Measurements from ENCODE around the gene EML1.

EML1 gene

DNA sequence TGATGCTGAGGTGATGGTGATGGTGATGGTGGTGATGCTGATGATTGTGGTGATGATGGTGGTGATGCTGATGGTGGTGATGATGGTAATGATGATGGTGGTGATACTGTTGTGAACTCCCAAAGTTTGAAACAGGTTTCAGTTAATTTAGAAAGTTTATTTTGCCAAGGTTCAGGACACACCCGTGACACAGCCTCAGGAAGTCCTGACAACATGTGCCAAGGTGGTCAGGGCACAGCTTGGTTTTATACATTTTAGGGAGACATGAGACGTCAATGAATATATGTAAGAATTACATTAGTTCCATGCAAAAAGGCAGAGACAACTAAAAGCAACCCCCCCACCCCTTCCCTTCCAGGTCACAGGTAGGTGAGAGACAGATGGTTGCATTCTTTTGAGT is 159.2 kb downstream of the EML1 start:
- no peaks in the 10 kb centered on the region; a peak in 1 of 22 replicates for H4K20me1 ChIP-seq
- H3K9me3 ChIP-seq (replicated peaks in 1 of 11), result no peaks in the 10 kb centered on the region
- peaks cover 17 to 54% (median 35%) of the 10 kb centered on the region in 10 experiments for H3K4me1 ChIP-seq
- no peaks in the 10 kb centered on the region; a peak in 1 of 22 replicates for H3K27me3 ChIP-seq
- H3K4me3 ChIP-seq, result no peak overlapping the region
- H3K27ac ChIP-seq, result no peak overlapping the region
- H3K9ac ChIP-seq, result no peak overlapping the region
- TF ChIP-seq Cebpa-rat (IDR thresholded peaks at IDR 0.05), result no peak
- H3K36me3 ChIP-seq, result no peaks in the 10 kb centered on the region
- no peak overlapping the region for H3K4me2 ChIP-seq

DNA sequence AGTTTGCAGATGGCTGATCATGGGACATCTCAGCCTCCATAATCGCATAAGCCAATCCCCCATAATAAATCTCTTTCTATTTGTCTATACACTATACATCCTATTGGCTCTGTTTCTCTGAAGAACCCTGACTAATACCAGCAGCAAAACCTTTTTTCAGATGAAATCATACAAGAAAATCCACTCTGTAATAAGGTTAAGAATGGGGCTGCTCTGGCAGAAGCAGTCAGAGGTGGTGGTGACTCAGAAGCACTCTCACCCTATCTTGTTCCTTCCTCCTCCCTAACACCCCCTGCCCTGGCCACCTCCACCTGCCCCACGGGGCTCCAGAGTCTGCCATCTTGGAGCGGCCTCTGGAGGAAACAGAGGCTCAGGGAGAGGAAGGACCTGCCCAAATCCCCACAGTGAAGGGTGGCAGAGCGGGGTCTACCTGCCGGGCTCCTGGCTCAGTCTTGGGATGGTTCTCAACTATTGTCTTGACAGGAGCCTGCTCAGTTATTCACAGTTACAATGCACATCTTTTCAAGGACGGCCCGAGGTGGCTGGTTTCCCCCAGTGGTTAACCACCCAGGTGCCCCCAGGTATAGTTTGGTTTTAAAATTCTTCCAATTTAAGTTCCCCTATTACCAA is 162.7 kb downstream of the EML1 start:
- no peak overlapping the region for H3K9ac ChIP-seq
- H3K27me3 ChIP-seq, result no peaks in the 10 kb centered on the region; a peak in 1 of 22 replicates
- no peak for TF ChIP-seq Cebpa-rat (IDR thresholded peaks at IDR 0.05)
- peaks cover 0 to 10% (median 3%) of the 10 kb centered on the region in 11 experiments; a peak in 6 of 22 replicates for H3K9me3 ChIP-seq (replicated peaks in 1 of 11)
- peaks cover 12 to 56% (median 35%) of the 10 kb centered on the region in 10 experiments; a peak in 19 of 20 replicates for H3K4me1 ChIP-seq
- no peak overlapping the region for H3K27ac ChIP-seq
- no peaks in the 10 kb centered on the region for H4K20me1 ChIP-seq
- no peaks in the 10 kb centered on the region for H3K36me3 ChIP-seq
- H3K4me2 ChIP-seq, result peak overlapping the region in 9 of 11 experiments; percentile 10 to 64 (median 41); a peak in 10 of 22 replicates
- no peak overlapping the region for H3K4me3 ChIP-seq

DNA sequence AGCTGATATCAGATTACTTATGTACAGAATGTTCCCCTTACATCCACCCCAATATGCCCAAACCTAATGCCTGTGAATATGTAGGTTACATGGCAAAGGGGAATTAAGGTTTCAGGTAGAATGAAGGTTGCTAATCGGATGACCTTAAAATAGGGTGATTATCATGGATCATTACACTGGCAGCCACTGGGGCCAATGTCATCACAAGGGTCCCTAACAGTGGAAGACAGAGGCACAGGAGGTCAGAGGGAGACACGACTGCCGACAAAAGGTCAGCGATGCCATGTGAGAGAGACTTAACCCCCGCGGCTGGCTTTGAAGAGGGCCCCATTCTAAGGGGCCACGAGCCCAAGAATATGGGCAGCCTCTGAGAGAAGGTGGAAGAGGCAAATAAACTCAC is 165.2 kb downstream of the EML1 start:
- H3K36me3 ChIP-seq, result no peaks in the 10 kb centered on the region
- no peak for TF ChIP-seq Cebpa-rat (IDR thresholded peaks at IDR 0.05)
- H3K9me3 ChIP-seq (replicated peaks in 1 of 11), result peaks cover 0 to 14% (median 3%) of the 10 kb centered on the region in 11 experiments; a peak in 6 of 22 replicates
- H3K27me3 ChIP-seq, result no peaks in the 10 kb centered on the region; a peak in 1 of 22 replicates
- no peaks in the 10 kb centered on the region for H4K20me1 ChIP-seq
- peak overlapping the region in 3 of 11 experiments; percentile 19 to 24 (median 24); a peak in 2 of 22 replicates for H3K4me2 ChIP-seq
- H3K4me3 ChIP-seq, result no peak overlapping the region
- no peak overlapping the region for H3K27ac ChIP-seq
- H3K4me1 ChIP-seq, result peaks cover 6 to 46% (median 29%) of the 10 kb centered on the region in 10 experiments; a peak in 19 of 20 replicates
- no peak overlapping the region for H3K9ac ChIP-seq

- TF ChIP-seq Cebpa-rat (IDR thresholded peaks at IDR 0.05), result no peak
- no peaks in the 10 kb centered on the region for H3K36me3 ChIP-seq
- no peaks in the 10 kb centered on the region for H3K27me3 ChIP-seq
- H3K4me3 ChIP-seq, result no peak overlapping the region
- no peak overlapping the region for H3K27ac ChIP-seq
- H3K4me1 ChIP-seq, result peaks cover 0 to 17% (median 2%) of the 10 kb centered on the region in 10 experiments; a peak in 5 of 20 replicates
- H4K20me1 ChIP-seq, result no peaks in the 10 kb centered on the region
- H3K9ac ChIP-seq, result no peak overlapping the region
- peaks cover 0 to 14% (median 3%) of the 10 kb centered on the region in 11 experiments; a peak in 6 of 22 replicates for H3K9me3 ChIP-seq (replicated peaks in 1 of 11)
- peak overlapping the region in 1 of 11 experiments; percentile 18; a peak in 1 of 22 replicates for H3K4me2 ChIP-seq
These were observed 168.8 kb downstream of the EML1 start for GRCh38 chr14:99961826-99962518.

GRCh38 chr14:99964979-99965378 is 171.8 kb downstream of the EML1 start:
- H3K9ac ChIP-seq, result no peak overlapping the region
- 0 out of 20 replicates have a peak, but pooled peaks cover 0 to 3% (median 0%) of the 10 kb centered on the region in 10 experiments for H3K4me1 ChIP-seq
- no peak overlapping the region for H3K27ac ChIP-seq
- no peak overlapping the region for H3K4me3 ChIP-seq
- peaks cover 0 to 13% (median under 1%) of the 10 kb centered on the region in 11 experiments; a peak in 5 of 22 replicates for H3K9me3 ChIP-seq (replicated peaks in 1 of 11)
- no peak overlapping the region for H3K4me2 ChIP-seq
- TF ChIP-seq Cebpa-rat (IDR thresholded peaks at IDR 0.05), result no peak
- no peaks in the 10 kb centered on the region for H4K20me1 ChIP-seq
- H3K27me3 ChIP-seq, result no peaks in the 10 kb centered on the region
- H3K36me3 ChIP-seq, result no peaks in the 10 kb centered on the region

GRCh38 chr14:99966037-99966835 is 173.0 kb downstream of the EML1 start:
- Histone ChIP-seq H3K4me1 (peaks cover 0 to 3% (median 0%) of the 10 kb centered on the region in 10 experiments; a peak in 1 of 20 replicates), H3K36me3 (no peaks in the 10 kb centered on the region), H3K9me3 (replicated peaks in 1 of 11) (0 out of 22 replicates have a peak, but pooled peaks cover 0 to 4% (median 0%) of the 10 kb centered on the region in 11 experiments), H4K20me1 (no peaks in the 10 kb centered on the region), H3K9ac (no peak overlapping the region), H3K4me2 (no peak overlapping the region), H3K27me3 (no peaks in the 10 kb centered on the region), H3K27ac (no peak overlapping the region), H3K4me3 (no peak overlapping the region)
- TF ChIP-seq Cebpa-rat (IDR thresholded peaks at IDR 0.05), result no peak

- no peak overlapping the region for H3K4me3 ChIP-seq
- no peaks in the 10 kb centered on the region for H3K36me3 ChIP-seq
- no peaks in the 10 kb centered on the region for H4K20me1 ChIP-seq
- H3K27ac ChIP-seq, result no peak overlapping the region
- H3K9me3 ChIP-seq (replicated peaks in 1 of 11), result 0 out of 22 replicates have a peak, but pooled peaks cover 0 to 4% (median 0%) of the 10 kb centered on the region in 11 experiments
- no peak overlapping the region for H3K9ac ChIP-seq
- TF ChIP-seq Cebpa-rat (IDR thresholded peaks at IDR 0.05), result no peak
- H3K4me1 ChIP-seq, result peaks cover 0 to 3% (median 0%) of the 10 kb centered on the region in 10 experiments; a peak in 1 of 20 replicates
- no peak overlapping the region for H3K4me2 ChIP-seq
- no peaks in the 10 kb centered on the region for H3K27me3 ChIP-seq
These were observed 173.7 kb downstream of the EML1 start for GRCh38 chr14:99966912-99967311.

GRCh38 chr14:99968191-99968920 is 175.1 kb downstream of the EML1 start:
- no peaks in the 10 kb centered on the region for H3K36me3 ChIP-seq
- peaks cover 0 to 5% (median 0%) of the 10 kb centered on the region in 11 experiments; a peak in 1 of 22 replicates for H4K20me1 ChIP-seq
- no peak overlapping the region for H3K4me3 ChIP-seq
- H3K9ac ChIP-seq, result no peak overlapping the region
- H3K4me1 ChIP-seq, result peaks cover 4 to 8% (median 6%) of the 10 kb centered on the region in 10 experiments; a peak in 14 of 20 replicates
- TF ChIP-seq Cebpa-rat (IDR thresholded peaks at IDR 0.05), result no peak
- H3K27me3 ChIP-seq, result no peaks in the 10 kb centered on the region
- H3K4me2 ChIP-seq, result no peak overlapping the region
- H3K27ac ChIP-seq, result no peak overlapping the region
- peaks cover 0 to 7% (median 4%) of the 10 kb centered on the region in 11 experiments; a peak in 7 of 22 replicates for H3K9me3 ChIP-seq (replicated peaks in 1 of 11)
